Mesenteric fat pad (tissue), 1 donor: ENCODE results near the gene PEAR1. TPM values are rescaled to one million over a fixed set of nuclear protein-coding genes. Genes with fewer than 3 reads are reported as not detected.

ENCODE experiments used
- DNase-seq: peaks from one replicate; pipeline ENCODE4 v3.0.0-alpha.2; 2020; ENCODE audit warnings: low spot score
- total RNA-seq: library from RNA; stranded (reverse); fragmentation: NEBNext Ultra II Directional; extraction: Animal tissue kit (Norgen Biotek cat#: 25700); gene quantifications from one replicate; pipeline ENCODE4 v1.2.1, GENCODE V29; 2021
- donor health status: DM: yes; HTN: yes; CAD: no.

Gene PEAR1
- total RNA-seq, 1 donor from 2014 or later = 17.7 TPM

DNA sequence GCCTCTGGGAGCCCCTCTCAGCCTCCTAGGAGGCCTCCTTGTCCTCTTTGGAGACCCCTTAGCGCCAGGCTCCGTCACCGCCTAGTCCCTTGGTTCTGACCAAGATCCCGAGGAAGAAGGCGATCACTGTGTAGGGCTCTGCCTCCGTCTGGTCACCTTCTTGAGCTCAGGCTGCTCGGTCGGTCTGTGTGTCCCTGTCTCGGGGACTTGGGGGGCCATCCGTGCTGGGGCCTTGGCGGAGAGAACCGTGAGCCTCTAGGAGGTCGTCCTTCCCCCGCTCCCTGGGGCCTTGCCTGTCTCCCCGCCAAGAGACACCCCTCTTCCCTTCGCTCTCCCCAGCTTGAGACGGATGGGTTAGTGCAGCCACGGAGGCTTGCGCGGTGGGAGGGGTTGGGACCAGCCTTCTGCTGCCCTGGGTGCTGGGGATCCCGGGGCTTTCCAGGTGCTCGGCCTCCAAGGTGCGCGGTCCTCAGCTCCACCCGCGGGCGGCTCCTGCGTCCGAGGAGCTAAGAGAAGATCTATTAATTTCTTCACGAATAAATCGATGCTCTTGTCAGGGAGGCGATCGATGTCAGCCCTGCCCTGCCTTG is 33.9 kb upstream of the PEAR1 start:
- DNase-seq = no peak

DNA sequence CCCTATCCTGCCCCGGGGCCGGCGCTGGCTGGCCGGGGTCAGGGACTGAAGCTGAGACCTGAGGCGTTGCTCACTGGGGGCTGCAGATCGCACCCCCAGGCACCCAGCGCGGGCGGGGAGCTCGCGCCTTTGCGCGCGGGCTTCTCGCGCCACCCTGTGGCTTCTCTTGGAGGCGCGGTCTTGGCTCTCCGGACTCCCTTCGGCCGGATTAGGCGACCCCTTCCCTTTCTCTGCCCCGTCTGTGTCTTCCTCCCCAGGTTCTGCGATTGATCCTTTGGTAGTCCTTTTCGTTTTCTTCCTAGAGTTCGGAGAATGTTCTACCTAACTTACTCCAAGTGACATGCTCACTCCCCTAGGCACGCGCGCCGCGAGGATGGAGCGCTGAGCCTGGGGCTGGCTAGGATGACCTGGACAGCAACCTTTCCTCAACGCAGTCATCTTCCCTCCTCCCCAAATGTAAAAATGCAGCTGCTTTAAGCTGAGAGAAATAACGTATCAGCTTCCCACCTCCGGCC is 33.3 kb upstream of the PEAR1 start:
- DNase-seq = no peak

DNA sequence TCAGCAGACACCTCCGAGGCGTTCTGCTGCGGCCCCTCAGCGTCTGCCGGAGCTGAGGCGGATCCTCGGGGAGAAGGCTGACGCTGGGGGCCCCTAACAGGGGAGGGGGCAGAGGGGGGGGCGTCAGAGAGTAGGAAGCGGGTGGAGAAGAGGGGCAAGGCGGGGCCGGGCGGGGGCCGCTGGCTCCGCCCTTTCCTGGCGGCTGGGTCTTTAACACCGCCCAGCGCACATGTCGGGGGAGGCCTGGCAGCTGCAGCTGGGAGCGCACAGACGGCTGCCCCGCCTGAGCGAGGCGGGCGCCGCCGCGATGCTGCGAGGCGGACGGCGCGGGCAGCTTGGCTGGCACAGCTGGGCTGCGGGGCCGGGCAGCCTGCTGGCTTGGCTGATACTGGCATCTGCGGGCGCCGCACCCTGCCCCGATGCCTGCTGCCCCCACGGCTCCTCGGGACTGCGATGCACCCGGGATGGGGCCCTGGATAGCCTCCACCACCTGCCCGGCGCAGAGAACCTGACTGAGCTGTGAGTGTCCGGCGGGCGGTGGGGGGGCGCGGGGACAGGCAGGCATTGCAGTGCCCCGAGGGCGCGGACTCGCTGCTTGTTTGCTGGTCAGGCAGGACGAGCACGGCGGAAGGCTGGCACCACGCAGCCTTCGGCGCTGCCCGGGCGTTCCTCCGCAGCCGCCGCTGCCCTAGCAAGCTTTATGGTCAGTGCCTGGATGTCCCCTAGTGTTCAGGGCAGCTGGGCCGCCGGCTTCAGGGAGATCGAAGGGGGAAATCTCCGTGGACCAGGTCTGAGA is 32.7 kb upstream of the PEAR1 start, which contains the start of gene NTRK1:
TSS of gene NTRK1 (plus strand) at position 238 of the 796 bp plus-strand sequence. CDS start at position 308, 70 bp downstream.
- DNase-seq = no peak

DNA sequence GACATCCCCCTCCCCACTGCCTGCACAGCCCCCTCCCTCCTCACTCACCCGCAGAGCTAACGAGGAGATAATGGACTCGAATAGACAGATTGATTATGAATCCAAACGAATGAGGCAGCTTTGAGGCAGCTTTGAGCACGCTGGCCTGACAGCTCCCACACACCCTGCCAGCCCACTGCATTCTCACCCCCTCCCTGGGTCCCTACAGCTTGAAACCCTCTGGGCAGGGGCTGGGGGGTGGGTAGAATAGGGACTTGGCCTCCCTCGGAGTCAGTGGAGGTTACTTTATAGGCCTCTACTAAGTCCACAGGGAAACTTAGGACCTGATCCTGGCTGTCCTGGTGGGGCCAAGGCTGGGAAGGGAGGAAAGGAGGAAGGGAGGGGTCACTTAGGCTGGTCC is 30.9 kb upstream of the PEAR1 start:
- DNase-seq = no peak

DNA sequence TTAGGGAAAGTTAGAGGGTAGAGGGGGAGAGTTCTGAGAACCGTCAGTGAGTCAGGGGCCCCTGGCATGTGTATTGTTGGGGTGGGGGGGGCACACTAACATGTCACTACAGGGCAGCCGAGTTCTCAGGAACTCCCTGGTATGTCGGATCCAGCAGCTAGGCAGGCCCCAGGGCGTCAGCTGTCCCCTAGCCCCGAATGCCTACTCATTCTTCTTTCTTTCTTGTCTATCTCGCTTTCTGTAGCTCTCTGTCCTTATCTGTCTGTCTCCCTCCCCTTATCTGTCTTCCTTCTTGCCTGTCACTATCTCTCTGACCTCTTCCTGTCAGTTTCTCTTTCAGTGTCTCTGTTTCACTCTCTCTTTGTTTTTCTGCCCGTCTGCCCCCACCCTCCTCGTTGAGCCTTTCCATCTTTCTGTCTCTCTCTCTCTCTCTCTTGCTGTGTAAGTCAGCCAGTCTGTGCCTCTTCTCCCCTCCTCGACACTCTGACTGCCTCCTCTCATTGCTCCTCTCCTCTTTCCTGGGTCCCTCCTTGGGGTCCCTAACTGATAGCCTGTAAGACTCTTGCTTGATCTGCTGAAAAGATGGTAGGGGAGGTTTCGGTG is 30.4 kb upstream of the PEAR1 start:
- no peak for DNase-seq

DNA sequence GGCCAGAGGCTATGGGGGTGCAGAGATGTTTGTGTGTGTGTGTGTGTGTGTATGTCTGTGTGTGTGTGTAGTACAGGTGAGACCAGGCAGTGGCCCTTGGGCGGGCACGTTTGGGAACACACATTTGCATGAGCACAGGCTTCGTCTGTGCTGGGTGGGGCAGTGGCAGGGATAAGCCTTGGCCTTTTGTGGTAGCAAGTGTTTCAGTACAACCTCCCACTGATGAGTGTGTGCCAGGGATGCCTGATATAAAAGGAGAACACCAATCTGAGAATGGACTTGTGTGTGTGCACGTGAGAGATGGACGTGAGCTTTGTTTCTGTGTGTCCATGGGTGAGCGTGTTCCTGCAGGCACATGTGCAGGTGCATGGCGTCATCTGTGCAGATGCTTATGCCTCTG is 29.9 kb upstream of the PEAR1 start:
- DNase-seq = no peak

DNA sequence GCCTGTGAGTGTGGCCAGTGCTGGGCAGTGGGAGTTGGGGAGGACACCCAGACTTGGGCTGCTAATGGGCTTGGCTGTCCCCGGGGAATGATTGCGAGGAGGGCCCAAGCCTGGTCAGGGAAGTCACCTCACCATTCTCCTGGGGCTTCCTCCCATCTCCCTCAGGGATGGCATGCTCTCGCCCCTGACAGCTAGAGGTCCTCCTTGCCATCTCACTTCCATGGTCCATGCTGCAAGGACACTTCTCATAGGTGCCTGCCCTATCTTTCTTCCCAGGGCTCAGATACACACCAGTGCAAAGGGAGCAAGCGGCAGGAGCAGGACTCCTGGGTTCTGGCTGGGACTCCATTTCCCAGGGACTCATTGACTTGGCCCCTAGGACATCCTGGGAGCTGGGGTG is 28.7 kb upstream of the PEAR1 start:
- no peak for DNase-seq

DNA sequence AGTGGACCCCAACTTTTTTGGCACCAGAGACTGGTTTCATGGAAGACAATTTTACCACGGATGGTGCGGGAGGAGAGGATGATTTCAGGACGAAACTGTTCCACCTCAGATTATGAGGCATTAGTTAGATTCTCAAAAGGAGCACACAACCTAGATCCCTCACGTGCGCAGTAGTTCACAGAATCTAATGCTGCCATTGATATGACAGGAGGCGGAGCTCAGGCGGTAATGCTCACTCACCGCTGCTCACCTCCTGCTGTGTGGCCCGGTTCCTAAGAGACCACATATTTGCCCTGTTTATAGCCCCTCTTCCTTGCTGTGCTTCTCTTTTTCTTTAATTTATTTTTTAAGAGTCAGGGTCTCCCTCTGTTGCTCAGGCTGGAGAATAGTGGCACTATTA is 28.3 kb upstream of the PEAR1 start:
- DNase-seq = no peak

DNA sequence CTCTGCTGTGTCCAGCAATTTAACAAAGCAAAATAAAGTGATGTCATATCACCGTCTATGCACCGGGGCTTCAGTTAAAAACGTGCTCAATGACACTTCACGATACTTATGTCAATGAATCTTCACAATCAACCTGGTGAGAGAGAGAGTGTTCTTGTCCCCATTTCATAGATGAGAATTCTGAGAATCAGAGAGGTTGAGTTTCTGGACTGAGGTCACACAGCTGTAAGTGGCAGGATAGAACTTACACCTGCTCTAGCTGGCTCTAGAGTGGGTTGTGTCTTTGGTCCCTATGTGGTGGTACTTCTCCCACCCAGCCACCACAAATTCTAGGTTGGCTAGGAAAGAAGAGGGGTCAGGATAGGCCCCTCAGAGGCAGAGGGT is 27.7 kb upstream of the PEAR1 start:
- no peak for DNase-seq

DNA sequence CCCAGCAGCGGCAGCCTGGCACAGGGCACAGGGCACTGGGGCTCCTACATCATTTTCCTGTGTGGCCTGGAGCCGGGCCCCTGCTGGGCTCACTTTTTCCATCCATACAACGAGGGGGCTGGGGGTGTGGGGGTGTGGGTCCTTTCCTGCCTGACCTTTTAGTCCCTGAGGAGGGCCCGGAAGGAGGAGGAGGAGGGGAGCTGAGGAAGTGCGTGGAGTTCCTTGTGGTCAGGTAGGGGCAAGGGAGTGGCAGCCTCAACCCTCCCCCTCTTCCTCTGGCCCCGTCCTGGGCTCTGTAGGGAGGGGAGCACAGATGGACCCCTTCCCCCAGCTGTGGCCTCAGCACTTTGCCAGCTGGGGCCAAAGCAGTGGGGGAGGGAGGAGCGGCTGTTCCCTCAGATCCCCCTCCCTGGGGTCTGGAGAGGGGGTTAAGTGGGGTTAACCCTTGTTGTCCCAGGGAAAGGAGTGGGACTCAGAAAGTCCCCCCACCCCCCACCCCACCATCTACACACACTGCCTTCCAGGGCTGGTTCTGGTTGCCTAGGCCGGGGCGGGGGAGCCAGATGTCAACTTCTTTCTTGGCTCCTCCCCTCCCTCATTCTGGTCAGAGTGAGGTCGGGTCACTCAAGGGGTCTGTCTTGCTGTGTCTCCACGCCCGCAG is 27.1 kb upstream of the PEAR1 start:
- no peak for DNase-seq

DNA sequence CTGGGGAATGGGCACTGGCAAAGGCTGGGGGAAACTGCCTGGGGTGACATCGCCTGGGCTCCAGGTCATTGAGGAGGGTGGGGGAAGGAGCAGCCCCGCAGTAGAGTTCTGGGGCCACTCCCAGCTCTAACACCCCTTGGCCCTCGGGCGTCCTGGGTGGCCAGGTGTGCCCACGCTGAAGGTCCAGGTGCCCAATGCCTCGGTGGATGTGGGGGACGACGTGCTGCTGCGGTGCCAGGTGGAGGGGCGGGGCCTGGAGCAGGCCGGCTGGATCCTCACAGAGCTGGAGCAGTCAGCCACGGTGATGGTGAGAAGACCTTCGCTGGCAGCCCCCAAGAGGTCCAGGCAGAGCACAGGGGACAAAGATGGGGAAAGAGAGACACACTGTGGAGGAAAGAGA is 25.2 kb upstream of the PEAR1 start:
- DNase-seq = no peak

DNA sequence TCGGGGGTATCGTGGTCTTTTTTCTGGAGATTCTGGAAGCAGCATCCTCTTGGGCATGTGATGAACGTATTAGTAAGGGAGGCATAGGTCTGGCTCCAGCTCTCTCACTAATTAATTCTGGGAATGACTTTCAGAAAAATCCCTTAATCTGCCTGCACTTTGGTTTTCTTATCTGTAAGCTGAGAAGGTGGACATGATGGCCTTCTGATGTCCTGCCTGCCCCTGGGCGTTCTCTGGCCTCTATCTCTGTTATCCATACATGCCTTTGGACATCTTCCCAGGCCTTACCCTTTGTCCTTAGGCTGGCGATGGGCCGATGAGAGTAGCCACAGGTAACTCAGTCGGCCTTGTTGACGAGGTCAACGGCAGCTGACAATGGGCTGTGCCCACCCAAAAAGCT is 24.1 kb upstream of the PEAR1 start:
- no peak for DNase-seq

DNA sequence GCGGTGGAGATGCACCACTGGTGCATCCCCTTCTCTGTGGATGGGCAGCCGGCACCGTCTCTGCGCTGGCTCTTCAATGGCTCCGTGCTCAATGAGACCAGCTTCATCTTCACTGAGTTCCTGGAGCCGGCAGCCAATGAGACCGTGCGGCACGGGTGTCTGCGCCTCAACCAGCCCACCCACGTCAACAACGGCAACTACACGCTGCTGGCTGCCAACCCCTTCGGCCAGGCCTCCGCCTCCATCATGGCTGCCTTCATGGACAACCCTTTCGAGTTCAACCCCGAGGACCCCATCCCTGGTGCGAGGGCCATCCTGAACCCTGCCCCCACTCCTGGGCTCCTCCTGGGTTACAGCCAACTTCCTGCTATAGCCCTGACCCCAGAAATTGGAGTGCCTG is 19.9 kb upstream of the PEAR1 start:
- DNase-seq = no peak

DNA sequence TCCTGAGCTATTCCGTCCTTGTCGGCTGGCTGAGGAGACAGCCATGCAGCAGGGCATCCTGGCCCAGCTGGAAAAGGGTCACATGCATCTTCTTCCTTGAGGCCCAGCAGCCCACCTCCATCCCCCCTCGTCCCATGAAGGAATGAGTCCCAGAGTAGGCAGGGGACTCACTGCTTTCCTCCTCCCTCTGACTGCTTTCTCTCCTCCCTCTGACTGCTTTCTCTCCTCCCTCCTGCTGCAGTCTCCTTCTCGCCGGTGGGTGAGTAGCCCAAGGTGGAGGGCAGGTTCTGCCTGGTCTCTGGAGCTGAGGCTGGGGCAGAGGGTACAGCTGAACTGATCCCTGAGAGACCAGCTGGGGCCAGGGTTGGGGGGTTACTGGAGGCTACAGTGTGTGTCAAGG is 19.4 kb upstream of the PEAR1 start:
- no peak for DNase-seq

DNA sequence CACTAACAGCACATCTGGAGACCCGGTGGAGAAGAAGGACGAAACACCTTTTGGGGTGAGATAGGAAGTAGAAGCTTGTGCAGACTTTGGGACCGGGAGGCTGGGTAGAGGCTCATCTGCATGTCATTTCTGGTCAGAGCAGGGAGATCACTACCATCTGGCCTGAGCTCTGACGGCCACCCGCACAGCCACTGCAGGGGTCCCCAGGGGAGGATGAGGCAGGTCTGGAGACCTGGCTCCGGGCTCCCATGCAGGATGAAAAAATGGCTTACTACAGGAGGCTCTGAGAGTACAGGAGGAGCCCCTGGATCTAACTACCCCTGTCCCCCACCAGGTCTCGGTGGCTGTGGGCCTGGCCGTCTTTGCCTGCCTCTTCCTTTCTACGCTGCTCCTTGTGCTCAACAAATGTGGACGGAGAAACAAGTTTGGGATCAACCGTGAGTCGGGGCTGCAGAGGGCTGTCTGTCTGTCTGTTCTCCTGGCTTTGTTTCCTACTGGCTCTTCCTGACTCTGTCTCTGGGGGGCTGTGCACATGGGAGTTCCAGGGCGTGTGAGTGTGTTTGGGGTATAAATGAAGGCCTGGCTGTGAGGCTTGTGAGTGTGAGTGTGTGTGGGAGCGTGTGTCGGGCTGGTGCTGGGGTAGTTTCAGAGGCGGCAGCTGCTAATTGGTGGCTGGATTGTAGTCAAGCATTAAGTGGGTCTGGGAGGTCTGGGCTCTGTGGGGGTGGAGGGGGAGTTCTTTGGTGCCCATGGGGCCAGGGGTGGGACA is 18.8 kb upstream of the PEAR1 start:
- DNase-seq = no peak

DNA sequence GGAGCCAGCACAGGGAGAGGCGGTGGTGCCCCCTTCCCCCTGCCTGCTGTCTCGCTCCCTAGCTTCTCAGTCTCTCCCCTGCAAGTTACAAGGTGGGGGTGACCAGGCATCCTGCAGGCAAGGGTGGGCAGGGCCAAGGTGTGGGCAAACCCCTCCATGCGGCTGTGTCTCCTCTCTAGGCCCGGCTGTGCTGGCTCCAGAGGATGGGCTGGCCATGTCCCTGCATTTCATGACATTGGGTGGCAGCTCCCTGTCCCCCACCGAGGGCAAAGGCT is 18.2 kb upstream of the PEAR1 start:
- no peak for DNase-seq

DNA sequence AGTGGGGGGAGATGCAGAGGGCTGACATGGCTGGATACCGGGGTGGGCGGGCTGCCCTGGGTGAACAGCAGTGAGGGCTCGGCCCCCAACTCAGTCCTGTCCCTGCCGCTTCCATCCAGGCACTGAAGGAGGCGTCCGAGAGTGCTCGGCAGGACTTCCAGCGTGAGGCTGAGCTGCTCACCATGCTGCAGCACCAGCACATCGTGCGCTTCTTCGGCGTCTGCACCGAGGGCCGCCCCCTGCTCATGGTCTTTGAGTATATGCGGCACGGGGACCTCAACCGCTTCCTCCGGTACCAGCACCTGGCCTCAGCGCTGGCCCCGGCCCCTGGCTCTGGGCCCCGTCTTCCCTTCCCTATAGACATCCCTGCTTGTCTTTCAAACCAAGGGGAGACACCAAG is 17.2 kb upstream of the PEAR1 start:
- no peak for DNase-seq

DNA sequence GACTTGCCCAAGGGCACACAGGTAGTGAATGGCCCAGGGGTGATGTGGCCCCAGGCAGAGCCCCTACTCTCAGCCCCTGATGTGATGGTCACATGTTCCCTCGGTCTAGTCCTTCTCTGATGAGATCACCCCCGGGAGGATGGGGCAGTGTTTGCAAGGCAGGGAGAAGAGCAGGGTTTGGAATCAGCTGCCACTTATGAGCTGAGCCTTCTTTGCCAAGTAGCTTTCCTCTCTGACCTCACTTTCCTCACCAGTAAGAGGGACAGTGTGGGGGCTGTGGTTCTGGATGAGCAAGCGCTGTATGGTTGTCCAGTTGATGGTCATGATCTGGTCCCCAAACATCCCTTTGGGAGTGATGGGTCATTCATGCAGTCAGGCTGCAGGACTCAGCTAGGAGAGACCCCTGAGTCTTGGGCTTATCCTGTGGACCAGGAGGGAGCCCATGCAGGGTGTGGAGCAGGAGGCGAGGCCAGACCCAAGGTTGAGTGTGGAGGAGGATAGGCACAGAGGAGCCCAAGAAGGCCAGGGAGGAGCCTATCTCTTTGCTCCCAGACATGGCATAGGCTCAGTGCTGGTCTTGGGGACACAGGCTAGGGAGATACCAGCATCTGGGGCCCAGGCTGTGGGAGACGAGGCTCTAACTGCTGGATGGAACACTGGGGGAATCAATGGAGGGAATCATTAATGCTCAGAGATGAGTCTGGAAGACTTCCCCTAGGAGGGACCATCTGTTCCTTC is 15.9 kb upstream of the PEAR1 start:
- no peak for DNase-seq

DNA sequence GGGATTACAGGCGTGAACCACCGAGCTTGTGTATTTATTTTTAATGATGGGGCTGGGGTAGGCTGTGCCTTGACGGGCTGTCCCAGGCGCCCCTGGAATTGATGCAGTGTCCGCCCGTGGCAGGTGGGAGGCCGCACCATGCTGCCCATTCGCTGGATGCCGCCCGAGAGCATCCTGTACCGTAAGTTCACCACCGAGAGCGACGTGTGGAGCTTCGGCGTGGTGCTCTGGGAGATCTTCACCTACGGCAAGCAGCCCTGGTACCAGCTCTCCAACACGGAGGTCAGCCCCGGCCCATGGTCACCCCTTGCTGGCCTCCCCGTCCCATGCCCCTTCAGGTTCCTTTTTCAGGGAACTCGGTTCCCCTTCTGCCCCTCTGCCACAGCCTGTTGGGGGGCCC is 13.6 kb upstream of the PEAR1 start:
- no peak for DNase-seq

DNA sequence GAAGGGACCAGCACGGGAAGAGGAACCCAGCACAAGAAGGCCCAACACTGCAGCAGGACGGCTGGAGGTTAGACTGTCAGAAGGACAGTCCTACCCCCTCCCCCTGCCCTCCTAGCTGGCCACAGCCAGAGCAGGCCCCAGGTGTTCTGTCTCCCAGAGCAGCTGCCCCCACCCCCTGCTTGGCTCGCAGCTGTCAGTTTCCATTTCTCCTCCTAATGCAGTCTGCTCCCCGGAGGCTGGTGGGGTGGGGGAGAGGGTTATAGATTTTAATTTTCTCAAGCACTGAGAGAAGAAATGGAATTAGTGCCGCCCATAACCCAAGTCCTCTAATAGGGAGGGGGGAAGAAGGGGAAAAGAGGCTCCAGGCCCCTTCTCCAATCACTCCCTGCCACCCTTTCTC is 13.0 kb upstream of the PEAR1 start:
- DNase-seq = no peak

DNA sequence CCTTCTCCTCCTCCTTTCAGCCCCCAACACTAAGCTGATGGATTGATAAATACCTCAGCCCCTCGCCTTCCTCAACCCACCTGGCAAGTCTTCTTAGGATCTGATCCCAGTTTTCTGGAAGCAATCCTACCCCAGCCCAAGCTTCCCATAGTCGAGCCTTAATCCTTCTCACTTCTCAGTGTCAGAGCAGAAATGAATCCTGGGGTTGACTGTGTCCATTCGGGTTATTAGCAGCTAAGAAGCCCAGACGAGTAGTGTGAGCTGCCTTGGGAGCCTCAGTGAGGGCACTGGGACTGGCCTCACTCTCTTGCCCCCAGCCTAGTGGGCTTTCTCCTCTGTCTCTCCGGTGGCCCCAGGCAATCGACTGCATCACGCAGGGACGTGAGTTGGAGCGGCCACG is 12.4 kb upstream of the PEAR1 start:
- no peak for DNase-seq
